ENCODE measurements around the gene CALR3.
"Not testable (repeated sequence)": the region's sequence is repeated elsewhere in the genome, so short reads cannot be mapped to it uniquely, and the experiment has no call there.

Gene CALR3

GRCh38 chr19:16495982-16496612 is at the start of gene CALR3, which contains the start of gene C19orf44:
Gene CALR3 (minus strand): TSS chr19:16496167. CDS start chr19:16496129, 38 bp downstream.
Gene C19orf44 (plus strand): TSS chr19:16496394. CDS start chr19:16500793, 4,399 bp downstream.
- DNase-seq = peak; percentile 98

GRCh38 chr19:16544473-16545231 is 48.7 kb upstream of the CALR3 start:
- DNase-seq = no peak

- DNase-seq = not testable (repeated sequence)
These were observed 47.8 kb upstream of the CALR3 start for GRCh38 chr19:16543734-16544133.

- DNase-seq = peak; percentile 10
These were observed 47.0 kb upstream of the CALR3 start for GRCh38 chr19:16542910-16543472.

GRCh38 chr19:16542045-16542909 is 46.3 kb upstream of the CALR3 start, which contains the start of gene CHERP:
Gene CHERP (minus strand): TSS chr19:16542437. CDS start chr19:16542378, 59 bp downstream.
- DNase-seq = peak; percentile 95

- DNase-seq = peak; percentile 16
These were observed 45.6 kb upstream of the CALR3 start for GRCh38 chr19:16541526-16542044.

- DNase-seq = no peak
These were observed 45.0 kb upstream of the CALR3 start for GRCh38 chr19:16540948-16541347.

- no peak for DNase-seq
These were observed 41.1 kb upstream of the CALR3 start for GRCh38 chr19:16537111-16537510.

- no peak for DNase-seq
These were observed 40.2 kb upstream of the CALR3 start for GRCh38 chr19:16536130-16536529.

GRCh38 chr19:16535381-16535780 is 39.4 kb upstream of the CALR3 start:
- no peak for DNase-seq

- no peak for DNase-seq
These were observed 36.7 kb upstream of the CALR3 start for GRCh38 chr19:16532440-16533234.

- DNase-seq = no peak
These were observed 35.4 kb upstream of the CALR3 start for GRCh38 chr19:16531380-16531669.

GRCh38 chr19:16530540-16531379 is 34.8 kb upstream of the CALR3 start:
- no peak for DNase-seq

GRCh38 chr19:16529466-16530144 is 33.6 kb upstream of the CALR3 start:
- DNase-seq = no peak

GRCh38 chr19:16527971-16528521 is 32.1 kb upstream of the CALR3 start:
- DNase-seq = peak; percentile 44

GRCh38 chr19:16527334-16527935 is 31.5 kb upstream of the CALR3 start:
- DNase-seq = no peak

GRCh38 chr19:16525751-16526481 is 29.9 kb upstream of the CALR3 start:
- no peak for DNase-seq

- no peak for DNase-seq
These were observed 29.2 kb upstream of the CALR3 start for GRCh38 chr19:16524991-16525734.

Measured in activated naive CD4-positive, alpha-beta T cell treated with Interleukin-2 at 50 U/mL for 16 hours (primary cell).